Embryonic facial prominence (tissue), 1 donor: Measurements from ENCODE around the gene SEL1L2.
"Not testable (repeated sequence)": the region's sequence is repeated elsewhere in the genome, so short reads cannot be mapped to it uniquely, and the experiment has no call there.

Experiments
- DNase-seq: peaks from one replicate; pipeline ENCODE4 v3.0.0-alpha.2; 2016; ENCODE audit errors: extremely low spot score

Gene SEL1L2, protein sequence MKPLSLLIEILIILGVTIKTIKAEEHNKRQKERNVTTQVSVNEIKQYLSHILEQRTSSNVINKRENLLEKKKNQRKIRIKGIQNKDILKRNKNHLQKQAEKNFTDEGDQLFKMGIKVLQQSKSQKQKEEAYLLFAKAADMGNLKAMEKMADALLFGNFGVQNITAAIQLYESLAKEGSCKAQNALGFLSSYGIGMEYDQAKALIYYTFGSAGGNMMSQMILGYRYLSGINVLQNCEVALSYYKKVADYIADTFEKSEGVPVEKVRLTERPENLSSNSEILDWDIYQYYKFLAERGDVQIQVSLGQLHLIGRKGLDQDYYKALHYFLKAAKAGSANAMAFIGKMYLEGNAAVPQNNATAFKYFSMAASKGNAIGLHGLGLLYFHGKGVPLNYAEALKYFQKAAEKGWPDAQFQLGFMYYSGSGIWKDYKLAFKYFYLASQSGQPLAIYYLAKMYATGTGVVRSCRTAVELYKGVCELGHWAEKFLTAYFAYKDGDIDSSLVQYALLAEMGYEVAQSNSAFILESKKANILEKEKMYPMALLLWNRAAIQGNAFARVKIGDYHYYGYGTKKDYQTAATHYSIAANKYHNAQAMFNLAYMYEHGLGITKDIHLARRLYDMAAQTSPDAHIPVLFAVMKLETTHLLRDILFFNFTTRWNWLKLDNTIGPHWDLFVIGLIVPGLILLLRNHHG

GRCh38 chr20:13990465-13990864, at the start of gene SEL1L2:
Gene SEL1L2, minus strand, starts transcription at chr20:13990614. Its CDS starts 80 bp downstream, at chr20:13990534.
- DNase-seq, result no peak

GRCh38 chr20:14036567-14036966, 46.2 kb upstream of the SEL1L2 start:
- DNase-seq, result no peak

- no peak for DNase-seq
Observed at GRCh38 chr20:14033310-14033709, 42.9 kb upstream of the SEL1L2 start.

GRCh38 chr20:14030991-14031390, 40.6 kb upstream of the SEL1L2 start:
- no peak for DNase-seq

GRCh38 chr20:14012671-14013070, 22.3 kb upstream of the SEL1L2 start:
- no peak for DNase-seq

GRCh38 chr20:14009208-14009607, 18.8 kb upstream of the SEL1L2 start:
- DNase-seq, result no peak

DNA sequence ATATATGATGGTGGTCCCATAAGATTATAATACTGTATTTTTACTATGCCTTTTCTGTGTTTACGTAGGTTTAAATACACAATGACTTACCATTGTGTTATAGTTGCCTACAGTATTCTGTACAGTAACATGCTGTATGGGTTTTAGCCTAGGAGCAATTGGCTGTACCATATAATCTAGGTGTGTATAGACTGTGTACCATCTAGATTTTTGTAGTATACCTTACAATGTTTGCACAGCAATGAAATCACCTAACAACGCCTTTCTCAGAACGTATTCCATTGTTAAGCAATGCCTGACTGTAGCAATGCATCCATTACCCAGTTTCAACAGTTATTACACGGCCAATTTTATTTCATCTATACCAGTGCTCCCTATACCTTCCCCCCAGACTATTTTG, 15.6 kb upstream of the SEL1L2 start:
- DNase-seq, result no peak

- DNase-seq, result no peak
Observed at GRCh38 chr20:14000917-14001316, 10.5 kb upstream of the SEL1L2 start.

DNA sequence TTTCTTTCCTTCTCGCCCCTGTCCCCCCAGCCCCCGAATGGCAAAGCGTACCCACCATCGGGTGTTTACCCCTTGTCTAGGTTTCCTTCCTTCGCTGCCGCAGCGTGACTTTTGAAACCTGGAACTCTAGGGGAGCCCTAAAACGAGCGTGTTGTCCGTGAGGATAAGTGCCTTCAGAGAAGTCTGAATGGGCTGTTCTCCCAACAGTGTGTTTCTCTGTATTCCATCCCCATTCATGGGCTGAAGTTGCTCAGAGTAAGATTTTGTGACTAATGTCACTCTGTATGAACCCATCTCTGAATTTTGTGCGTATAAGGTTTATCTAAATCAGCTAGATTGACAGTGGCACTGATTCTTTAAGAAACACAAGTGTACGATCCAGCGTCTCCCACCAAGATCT, 5.9 kb upstream of the SEL1L2 start:
- DNase-seq, result no peak

GRCh38 chr20:13995841-13996240, 5.4 kb upstream of the SEL1L2 start:
- no peak for DNase-seq

- DNase-seq, result peak; percentile 83
Observed at GRCh38 chr20:13995086-13995665, 4.8 kb upstream of the SEL1L2 start, which contains the start of gene MACROD2. Gene MACROD2, plus strand, starts transcription at chr20:13995516.

- DNase-seq, result not testable (repeated sequence)
Observed at GRCh38 chr20:13991955-13992354, 1.5 kb upstream of the SEL1L2 start.

- DNase-seq, result no peak
Observed at GRCh38 chr20:13991311-13991710, 897 bp upstream of the SEL1L2 start.

DNA sequence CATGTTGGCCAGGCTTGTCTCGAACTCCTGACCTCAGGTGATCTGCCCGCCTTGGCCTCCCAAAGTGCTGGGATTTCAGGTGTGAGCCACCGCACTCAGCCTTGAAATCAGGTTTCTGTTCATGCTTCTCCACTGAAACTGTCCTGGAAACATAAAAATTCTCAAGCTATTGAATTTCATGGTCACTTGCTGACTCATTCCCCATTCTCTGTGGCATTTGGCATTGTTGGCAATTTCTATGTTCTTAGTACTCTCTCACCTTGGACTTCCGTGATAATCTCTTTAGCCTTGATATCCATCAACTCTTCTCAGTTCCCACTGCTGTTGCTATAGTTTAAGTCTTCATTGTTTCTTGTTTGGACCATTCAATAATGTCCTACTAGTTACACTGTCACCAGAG, 6.2 kb downstream of the SEL1L2 start:
- no peak for DNase-seq

DNA sequence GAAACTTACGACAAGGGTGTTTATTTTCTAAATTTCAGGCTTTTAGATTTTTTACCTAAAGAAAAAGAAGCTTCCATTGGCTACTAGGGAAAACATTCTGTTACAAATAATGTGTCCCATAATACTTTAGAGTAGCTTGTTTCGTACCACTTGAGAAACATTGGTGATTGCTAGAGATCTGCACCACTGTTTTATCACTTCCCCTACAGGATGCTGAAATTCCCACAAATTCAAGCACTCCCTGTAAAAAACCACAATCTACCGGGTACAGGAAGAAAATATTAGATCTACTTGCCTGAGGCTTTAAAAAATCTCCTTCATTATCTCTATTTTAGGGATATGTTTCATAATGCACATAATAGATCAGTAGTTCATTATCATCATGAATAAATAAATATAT, 29.9 kb downstream of the SEL1L2 start:
- DNase-seq, result no peak

DNA sequence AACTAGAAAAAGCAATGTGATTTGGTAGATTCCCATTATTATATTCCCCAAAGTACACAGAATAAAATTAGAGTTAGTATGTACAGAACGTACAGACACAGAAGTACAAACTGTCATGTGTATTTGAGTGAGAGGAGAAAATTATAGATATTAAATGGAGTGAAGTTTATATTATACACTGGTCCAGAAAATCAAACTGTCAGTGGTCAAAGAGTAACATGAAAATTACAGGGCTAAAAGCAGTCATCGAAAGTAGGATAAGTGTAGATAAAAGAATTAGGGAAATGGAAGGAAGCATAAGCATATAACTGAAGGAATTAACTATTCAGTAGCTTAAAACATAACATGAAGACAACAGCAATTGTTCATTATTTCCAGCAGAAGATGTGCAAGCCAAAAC, 30.3 kb downstream of the SEL1L2 start:
- no peak for DNase-seq

DNA sequence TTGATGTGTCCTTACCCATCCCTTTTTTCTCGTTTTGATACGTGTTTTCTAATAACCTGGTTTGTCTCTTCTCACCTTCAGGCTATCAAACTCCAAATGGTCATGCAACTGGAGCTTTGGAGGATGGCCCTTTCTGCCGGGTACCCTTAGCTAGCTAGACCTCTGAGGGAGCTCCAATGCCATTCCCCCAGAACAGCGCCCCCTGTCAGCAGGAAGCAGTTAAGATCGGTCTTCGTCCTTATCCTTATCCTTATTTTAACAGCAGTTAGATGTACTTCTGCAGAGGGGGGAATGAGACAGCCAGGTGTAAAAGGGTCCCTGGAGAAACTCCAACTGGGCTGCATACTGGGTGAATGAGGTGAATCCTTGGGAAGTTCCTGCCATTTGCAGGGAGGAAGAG, 37.2 kb downstream of the SEL1L2 start:
- no peak for DNase-seq

- no peak for DNase-seq
Observed at GRCh38 chr20:13947719-13948118, 42.7 kb downstream of the SEL1L2 start.

DNA sequence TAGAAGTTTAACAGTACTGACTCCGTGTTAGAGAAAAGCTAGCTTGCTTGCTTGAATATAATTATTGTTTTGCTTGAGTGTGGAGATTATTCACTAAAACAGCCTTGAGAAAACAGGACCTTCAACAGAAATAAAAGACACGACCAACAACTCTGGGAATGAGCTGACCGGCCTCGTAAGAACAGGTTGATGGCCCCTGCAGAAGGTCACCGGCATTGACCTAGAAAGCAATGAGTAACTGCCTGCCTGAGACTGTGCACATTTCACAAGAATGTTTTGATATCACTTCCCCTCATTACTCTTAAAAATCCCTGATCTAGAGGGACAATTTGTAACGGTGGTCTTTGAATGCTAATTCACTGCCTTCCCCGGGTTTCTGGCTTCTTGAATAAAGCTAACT, 49.4 kb downstream of the SEL1L2 start:
- DNase-seq, result no peak

GRCh38 chr20:13936781-13937576, 53.4 kb downstream of the SEL1L2 start:
- DNase-seq, result no peak

DNA sequence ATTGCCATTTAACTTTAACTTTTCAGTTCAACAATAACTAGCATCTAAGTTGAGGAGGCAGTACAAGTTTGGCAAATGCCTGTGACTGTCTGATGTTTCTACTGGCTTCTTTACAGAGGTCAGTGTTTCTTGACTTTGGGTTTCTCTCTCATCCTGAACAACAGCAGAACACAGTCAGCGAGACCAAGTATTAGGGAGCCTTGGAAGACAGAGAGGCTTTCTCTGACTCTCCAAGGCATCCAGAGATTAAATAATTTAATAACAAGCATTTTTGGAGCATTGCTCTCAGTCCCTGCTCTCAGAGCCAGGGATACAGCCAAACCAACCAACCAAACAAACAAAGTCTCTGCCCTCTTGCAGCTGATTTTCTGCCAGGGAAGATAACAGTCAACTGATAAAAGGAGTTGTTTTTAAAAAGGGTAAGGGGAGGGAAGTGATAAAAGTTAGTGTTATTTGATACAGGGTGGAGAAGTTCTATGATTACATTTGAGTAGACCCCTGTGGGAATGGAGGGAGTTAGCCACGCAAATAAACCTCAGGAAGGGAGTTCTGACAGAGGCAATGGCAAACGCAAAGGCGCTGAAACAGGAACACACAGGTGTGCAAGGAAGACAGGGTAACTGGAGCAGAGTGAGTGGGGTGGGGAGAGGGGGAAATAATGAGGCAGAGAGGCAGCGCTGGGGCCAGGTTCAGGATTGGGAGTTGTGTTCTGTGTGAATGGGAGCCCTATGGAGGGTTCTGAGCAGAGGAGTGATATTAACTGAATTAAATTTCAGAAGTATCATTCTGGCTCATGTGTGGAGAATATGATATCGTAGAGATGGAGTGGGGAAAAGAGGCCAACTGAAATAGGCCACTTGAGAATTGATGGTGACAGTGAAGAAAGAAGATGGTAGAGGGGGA, 55.2 kb downstream of the SEL1L2 start:
- DNase-seq, result no peak
